Spleen (tissue), 7 donors: ENCODE results near the gene OR6V1.

Source experiments
- CTCF ChIP-seq, 11 experiments: fragments of 200-600 bp in 7 of 11; fragments of 450-650 bp in 4 of 11; sonication (generic) in 4 of 11; IDR thresholded peaks in 8 of 11; conservative IDR thresholded peaks in 3 of 11; 1 replicate in 7 of 11; 2 replicates in 4 of 11; pipeline versions ENCODE4 v1.4.0 to v1.8.0; 2016 to 2021; ENCODE audit warnings: antibody characterized with exemption in 11 of 11, inconsistent platforms in 4 of 11, mild to moderate bottlenecking in 1 of 11
- POLR2A ChIP-seq, 3 donors: fragments of 450-650 bp; IDR thresholded peaks; one replicate each; pipeline ENCODE4 v1.5.1; 2017; ENCODE audit warnings: antibody characterized with exemption in 3 of 3, mild to moderate bottlenecking in 1 of 3
- donor health status: DM: no; HTN: no; CAD: no; lungs with moderate emphysema.
- donor health status: DM: no; HTN: no; CAD: no.
- donor health status: DM: no; HTN: no; CAD: no.

DNA sequence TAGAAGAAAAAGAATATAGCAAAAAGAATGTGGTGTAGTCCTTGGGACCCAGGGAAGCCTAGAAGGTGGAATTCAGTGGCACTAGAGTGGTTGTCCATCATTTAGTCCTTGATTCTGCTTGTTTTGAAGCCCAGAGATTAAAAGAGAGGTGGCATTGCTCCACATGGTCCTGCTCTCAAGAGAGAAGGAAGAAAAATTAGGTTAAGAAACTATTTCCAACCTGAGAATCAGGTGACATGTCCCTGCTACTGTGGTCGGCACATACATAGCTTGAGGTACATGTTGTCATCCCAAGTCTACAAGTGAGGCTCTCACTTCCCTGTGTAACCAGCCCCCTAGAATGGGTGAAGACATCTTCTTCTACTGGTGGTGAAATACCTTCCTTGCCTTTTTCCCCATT lies 25.1 kb upstream of the OR6V1 start, which contains the start of gene OR9A2:
- TF ChIP-seq POLR2A (IDR thresholded peaks at IDR 0.05) (no peak), CTCF (IDR thresholded peaks at IDR 0.05 in 8 of 11, conservative IDR thresholded peaks at IDR 0.05 in 3 of 11) (no peak)
